Osteocyte (in vitro differentiated cells): ENCODE measurements around the gene MANF. TPM values are rescaled to one million over a fixed set of nuclear protein-coding genes. Genes with fewer than 3 reads are reported as not detected.

Experiments used
- DNase-seq: peaks from one replicate; pipeline ENCODE4 v3.0.0; 2021; ENCODE audit warnings: mixed read lengths; ENCODE audit not compliant: unreplicated experiment; ENCODE audit errors: extremely low spot score
- H3K27ac Mint-ChIP-seq: one replicate; pipeline ENCODE4 v1.8.0; 2021; ENCODE audit warnings: mild to moderate bottlenecking, mixed read lengths; ENCODE audit not compliant: unreplicated experiment
- H3K27me3 Mint-ChIP-seq: one replicate; pipeline ENCODE4 v1.8.0; 2021; ENCODE audit warnings: mixed read lengths; ENCODE audit not compliant: unreplicated experiment
- H3K36me3 Mint-ChIP-seq: one replicate; pipeline ENCODE4 v1.8.0; 2021; ENCODE audit warnings: mixed read lengths; ENCODE audit not compliant: unreplicated experiment
- H3K4me1 Mint-ChIP-seq: one replicate; pipeline ENCODE4 v1.8.0; 2021; ENCODE audit warnings: mixed read lengths; ENCODE audit not compliant: unreplicated experiment
- H3K4me3 Mint-ChIP-seq: one replicate; pipeline ENCODE4 v1.8.0; 2021; ENCODE audit warnings: mild to moderate bottlenecking, moderate library complexity, mixed read lengths; ENCODE audit not compliant: unreplicated experiment
- H3K9me3 Mint-ChIP-seq: one replicate; pipeline ENCODE4 v1.8.0; 2021; ENCODE audit warnings: mixed read lengths; ENCODE audit not compliant: unreplicated experiment
- CTCF ChIP-seq: fragments of 200-600 bp; sonication (generic); IDR thresholded peaks from 2 replicates; pipeline ENCODE4 v1.5.0; 2021; ENCODE audit warnings: antibody characterized with exemption, mild to moderate bottlenecking, moderate library complexity
- total RNA-seq: library from RNA; stranded (reverse); gene quantifications from 2 replicates; pipeline ENCODE4 v1.2.1, GENCODE V29; 2021

The MANF gene
- total RNA-seq, 1 donor from 2014 or later = 94.8 TPM

- Mint-ChIP-seq H3K27me3 (no peaks in the 10 kb centered on the region), H3K36me3 (no peaks in the 10 kb centered on the region), H3K9me3 (no peaks in the 10 kb centered on the region), H3K4me1 (no peaks in the 10 kb centered on the region), H3K4me3 (no peak overlapping the region), H3K27ac (no peak overlapping the region)
- no peak for TF ChIP-seq CTCF
- DNase-seq = no peak
Observed at GRCh38 chr3:51378065-51378464, 7.0 kb upstream of the MANF start.

- TF ChIP-seq CTCF = no peak
- H3K27ac Mint-ChIP-seq = no peak overlapping the region
- no peaks in the 10 kb centered on the region for H3K9me3 Mint-ChIP-seq
Observed at GRCh38 chr3:51378726-51379125, 6.4 kb upstream of the MANF start.

GRCh38 chr3:51379301-51379700 is 5.8 kb upstream of the MANF start:
- H3K36me3 Mint-ChIP-seq = no peaks in the 10 kb centered on the region
- no peaks in the 10 kb centered on the region for H3K9me3 Mint-ChIP-seq
- H3K4me1 Mint-ChIP-seq = peaks cover 9% of the 10 kb centered on the region
- DNase-seq = no peak
- H3K4me3 Mint-ChIP-seq = no peak overlapping the region
- no peaks in the 10 kb centered on the region for H3K27me3 Mint-ChIP-seq
- TF ChIP-seq CTCF = no peak
- no peak overlapping the region for H3K27ac Mint-ChIP-seq

More at GRCh38 chr3:51378726-51379125, 6.4 kb upstream of the MANF start:
- no peak for DNase-seq
- no peak overlapping the region for H3K4me3 Mint-ChIP-seq
- no peaks in the 10 kb centered on the region for H3K27me3 Mint-ChIP-seq
- no peaks in the 10 kb centered on the region for H3K36me3 Mint-ChIP-seq
- peaks cover 4% of the 10 kb centered on the region for H3K4me1 Mint-ChIP-seq

- H3K27ac Mint-ChIP-seq = no peak overlapping the region
- no peaks in the 10 kb centered on the region for H3K27me3 Mint-ChIP-seq
- H3K36me3 Mint-ChIP-seq = no peaks in the 10 kb centered on the region
- no peaks in the 10 kb centered on the region for H3K9me3 Mint-ChIP-seq
- no peak overlapping the region for H3K4me3 Mint-ChIP-seq
- no peak for TF ChIP-seq CTCF
- DNase-seq = no peak
- H3K4me1 Mint-ChIP-seq = peaks cover 9% of the 10 kb centered on the region
Observed at GRCh38 chr3:51379746-51380455, 5.2 kb upstream of the MANF start.

- Mint-ChIP-seq H3K27me3 (no peaks in the 10 kb centered on the region), H3K36me3 (no peaks in the 10 kb centered on the region), H3K4me1 (peaks cover 14% of the 10 kb centered on the region), H3K27ac (no peak overlapping the region), H3K9me3 (no peaks in the 10 kb centered on the region), H3K4me3 (no peak overlapping the region)
- no peak for TF ChIP-seq CTCF
- no peak for DNase-seq
Observed at GRCh38 chr3:51380601-51381332, 4.3 kb upstream of the MANF start.
